HG02840 (cell line): ENCODE data around the gene SYMPK.
A peak's percentile ranks its signal among the peaks of the same experiment; 100 is the strongest.

Experiments used
- ATAC-seq: cut with Tn5 transposase; IDR thresholded peaks from one replicate; pipeline ENCODE4 v1.9.1; 2021; ENCODE audit warnings: mild to moderate bottlenecking, moderate library complexity, moderate number of reproducible peaks; ENCODE audit not compliant: unreplicated experiment, low FRiP score

SYMPK gene

GRCh38 chr19:45785097-45785496 lies 77.8 kb downstream of the SYMPK start:
- ATAC-seq = no peak

GRCh38 chr19:45784096-45784495 lies 78.9 kb downstream of the SYMPK start:
- no peak for ATAC-seq

GRCh38 chr19:45782820-45783785 lies 79.8 kb downstream of the SYMPK start:
- no peak for ATAC-seq

GRCh38 chr19:45782162-45782691 lies 80.7 kb downstream of the SYMPK start, which contains the start of gene DMPK:
Gene DMPK, minus strand, starts transcription at chr19:45782490. Its CDS starts 138 bp downstream, at chr19:45782352.
- no peak for ATAC-seq

- no peak for ATAC-seq
These were observed 81.5 kb downstream of the SYMPK start for GRCh38 chr19:45781214-45782161.

- ATAC-seq = no peak
These were observed 82.3 kb downstream of the SYMPK start for GRCh38 chr19:45780448-45781213.

GRCh38 chr19:45780146-45780447 lies 82.8 kb downstream of the SYMPK start:
- no peak for ATAC-seq

- ATAC-seq = no peak
These were observed 83.5 kb downstream of the SYMPK start for GRCh38 chr19:45779231-45780145.

- no peak for ATAC-seq
These were observed 84.8 kb downstream of the SYMPK start for GRCh38 chr19:45778010-45778661.

GRCh38 chr19:45777395-45777961 lies 85.5 kb downstream of the SYMPK start:
- ATAC-seq = no peak

- ATAC-seq = no peak
These were observed 88.2 kb downstream of the SYMPK start for GRCh38 chr19:45774765-45775164.

GRCh38 chr19:45773384-45773783 lies 89.6 kb downstream of the SYMPK start:
- no peak for ATAC-seq

GRCh38 chr19:45772912-45773311 lies 90.0 kb downstream of the SYMPK start:
- ATAC-seq = no peak

GRCh38 chr19:45772130-45772840 lies 90.7 kb downstream of the SYMPK start:
- no peak for ATAC-seq

- ATAC-seq = no peak
These were observed 91.5 kb downstream of the SYMPK start for GRCh38 chr19:45771311-45771933.

- peak; percentile 48 for ATAC-seq
These were observed 92.5 kb downstream of the SYMPK start for GRCh38 chr19:45770192-45771101.
